Testis (tissue), 3 donors: ENCODE results near the gene HOXA5. TPM values are rescaled to one million over a fixed set of nuclear protein-coding genes. Genes with fewer than 3 reads are reported as not detected.

ENCODE experiments used
- DNase-seq: peaks from one replicate; pipeline ENCODE4 v3.0.0-alpha.2; 2019
- H3K27ac ChIP-seq, 2 donors: fragments of 200-600 bp; sonication (generic); one replicate each; pipeline ENCODE4 v1.5.1; 2019
- H3K27me3 ChIP-seq: fragments of 200-600 bp; sonication (generic); one replicate; pipeline ENCODE4 v1.5.1; 2019
- H3K36me3 ChIP-seq: fragments of 200-600 bp; sonication (generic); one replicate; pipeline ENCODE4 v1.5.1; 2017; ENCODE audit warnings: low read depth; ENCODE audit errors: missing control alignments
- H3K4me1 ChIP-seq: fragments of 200-600 bp; sonication (generic); one replicate; pipeline ENCODE4 v1.5.1; 2019
- H3K4me3 ChIP-seq, 2 donors: fragments of 200-600 bp; sonication (generic); one replicate each; pipeline ENCODE4 v1.5.1; 2017 to 2019
- H3K9me3 ChIP-seq: fragments of 200-600 bp; sonication (generic); one replicate; pipeline ENCODE4 v1.5.1; 2017
- CTCF ChIP-seq, 3 experiments: fragments of 450-650 bp in 2 of 3; fragments of 200-600 bp in 1 of 3; sonication (generic) in 1 of 3; IDR thresholded peaks; one replicate each; pipeline ENCODE4 v1.5.1; 2016 to 2019; ENCODE audit warnings: antibody characterized with exemption in 3 of 3, mild to moderate bottlenecking in 2 of 3, moderate library complexity in 1 of 3
- POLR2A ChIP-seq: fragments of 450-650 bp; IDR thresholded peaks from one replicate; pipeline ENCODE4 v1.6.1; 2017; ENCODE audit warnings: antibody characterized with exemption, mild to moderate bottlenecking, moderate library complexity
- WGBS, 2 donors: methylation state at CpG; one replicate each; pipeline ENCODE4 v1.1.5; 2018; 5-methylcytosine and 5-hydroxymethylcytosine counted together
- intact Hi-C: fragments of 100-400 bp; cut with DNase I; formaldehyde crosslinking; loops from one replicate; pipeline ENCODE4 v1.15.1; 2023; ENCODE audit warnings: low total_unique reads
- polyA plus RNA-seq: library from polyadenylated mRNA; stranded (reverse); fragments of 350-450 nt; fragmentation: Illumina TruSeq; extraction: RNeasy Lipid Tissue Mini Kit (QIAGEN cat#74804); gene quantifications from one replicate; pipeline ENCODE4 v1.2.3, GENCODE V29; 2014; ENCODE audit warnings: low read depth, low replicate concordance; ENCODE audit not compliant: insufficient read depth
- total RNA-seq, 2 donors: library from RNA; depleted of rRNA; stranded (reverse); fragments of >200 nt; gene quantifications; one replicate each; pipeline ENCODE4 v1.2.3, GENCODE V29; 2016

Gene HOXA5
- total and polyA plus RNA-seq, 3 donors from 2014 or later, result 0.63 to 7.6 TPM; not detected in 1

- Histone ChIP-seq H3K4me1 (no peaks in the 10 kb centered on the region), H3K9me3 (no peaks in the 10 kb centered on the region), H3K36me3 (no peaks in the 10 kb centered on the region), H3K27ac (no peak overlapping the region), H3K27me3 (no peaks in the 10 kb centered on the region), H3K4me3 (no peak overlapping the region)
- intact Hi-C loops, result no loop called here
- no peak for DNase-seq
- TF ChIP-seq POLR2A (no peak), CTCF (IDR thresholded peaks at IDR 0.05) (no peak)
- WGBS, 2 donors, result 18 to 34% methylated on average over 18 to 26 of the region's 26 CpGs
These were observed 19.9 kb downstream of the HOXA5 start for GRCh38 chr7:27123477-27124053.

- no peak overlapping the region for H3K27ac ChIP-seq
- H3K4me1 ChIP-seq, result no peaks in the 10 kb centered on the region
- H3K9me3 ChIP-seq, result no peaks in the 10 kb centered on the region
- no peak for DNase-seq
- H3K4me3 ChIP-seq, result no peak overlapping the region
- no peaks in the 10 kb centered on the region for H3K27me3 ChIP-seq
- intact Hi-C loops, result no loop called here
- WGBS, 2 donors, result 24 to 28% methylated on average over 11 to 14 of the region's 14 CpGs
- TF ChIP-seq POLR2A, result no peak
- no peak for TF ChIP-seq CTCF (IDR thresholded peaks at IDR 0.05)
- H3K36me3 ChIP-seq, result no peaks in the 10 kb centered on the region
These were observed 20.4 kb downstream of the HOXA5 start for GRCh38 chr7:27123007-27123476.

GRCh38 chr7:27122077-27122910 lies 21.2 kb downstream of the HOXA5 start:
- DNase-seq, result no peak
- TF ChIP-seq POLR2A, result no peak
- TF ChIP-seq CTCF (IDR thresholded peaks at IDR 0.05), result no peak
- Histone ChIP-seq H3K36me3 (no peaks in the 10 kb centered on the region), H3K27ac (no peak overlapping the region), H3K27me3 (no peaks in the 10 kb centered on the region), H3K4me1 (no peaks in the 10 kb centered on the region), H3K9me3 (no peaks in the 10 kb centered on the region), H3K4me3 (no peak overlapping the region)
- intact Hi-C loops, result no loop called here
- 24 to 31% methylated on average over 42 of the region's 42 CpGs for WGBS, 2 donors

GRCh38 chr7:27121684-27122076 lies 21.8 kb downstream of the HOXA5 start:
- no peak for DNase-seq
- no peaks in the 10 kb centered on the region for H3K27me3 ChIP-seq
- H3K4me3 ChIP-seq, result no peak overlapping the region
- intact Hi-C loops, result no loop called here
- no peaks in the 10 kb centered on the region for H3K36me3 ChIP-seq
- no peak overlapping the region for H3K27ac ChIP-seq
- no peak for TF ChIP-seq CTCF (IDR thresholded peaks at IDR 0.05)
- no peaks in the 10 kb centered on the region for H3K9me3 ChIP-seq
- WGBS, 2 donors, result 35 to 57% methylated on average over 7 of the region's 7 CpGs
- no peaks in the 10 kb centered on the region for H3K4me1 ChIP-seq
